Panc1 (cell line): ENCODE measurements around the gene MYO3B. TPM values are rescaled to one million over a fixed set of nuclear protein-coding genes. Genes with fewer than 3 reads are reported as not detected.

Experiments
- ATAC-seq: fragments of 200-7000 bp; cut with Tn5 transposase; 2 replicates; pipeline ENCODE4 v1.9.1; 2020; ENCODE audit warnings: mild to moderate bottlenecking, moderate library complexity
- BruUV-seq: library from RNA; stranded (reverse); fragments of 400-500 nt; replicated peaks from 2 replicates; lab custom pipeline; 2021; lab: Mats Ljungman, UMichigan
- CTCF ChIA-PET: fragments of 300-600 bp; sonication (Branson Sonifier 250); formaldehyde crosslinking; loops from one replicate; lab custom pipeline; 2022; ENCODE audit warnings: antibody characterized with exemption; lab: Charles Lee
- POLR2A ChIA-PET: fragments of 300-600 bp; sonication (Branson Sonifier 250); formaldehyde crosslinking; loops from one replicate; lab custom pipeline; 2022; ENCODE audit warnings: antibody characterized with exemption; lab: Charles Lee
- DNase-seq: peaks from one replicate; pipeline ENCODE4 v3.0.0-alpha.2; 2010; ENCODE audit warnings: low read depth, low spot score
- H3K27ac ChIP-seq: 2 replicates; pipeline ENCODE4 v1.5.1; 2011; ENCODE audit warnings: mild to moderate bottlenecking, low read length, inconsistent platforms
- H3K27me3 ChIP-seq: fragments of 200-500 bp; sonication (Bioruptor generic); 2 replicates; pipeline ENCODE4 v1.6.0; 2014; ENCODE audit warnings: low read length, inconsistent platforms; ENCODE audit not compliant: control insufficient read depth, insufficient read depth
- H3K36me3 ChIP-seq: fragments of 200-500 bp; sonication (Bioruptor generic); 2 replicates; pipeline ENCODE4 v1.5.1; 2014; ENCODE audit warnings: inconsistent platforms, mild to moderate bottlenecking, low read length, moderate library complexity; ENCODE audit not compliant: control insufficient read depth, insufficient read depth
- H3K4me1 ChIP-seq: 2 replicates; pipeline ENCODE4 v1.5.1; 2011; ENCODE audit warnings: inconsistent platforms, mild to moderate bottlenecking, low read length, moderate library complexity; ENCODE audit not compliant: control insufficient read depth, insufficient read depth
- H3K4me3 ChIP-seq, 2 experiments: 2 replicates each; pipeline ENCODE4 v1.5.1; 2011 to 2012; ENCODE audit warnings: low read depth in 2 of 2, low read length in 2 of 2, mild to moderate bottlenecking in 2 of 2, inconsistent platforms in 1 of 2, moderate library complexity in 1 of 2
- H3K9me3 ChIP-seq: fragments of 200-500 bp; sonication (Bioruptor generic); 2 replicates; pipeline ENCODE4 v1.5.1; 2014; ENCODE audit warnings: low read depth, mild to moderate bottlenecking, inconsistent platforms, low read length, moderate library complexity; ENCODE audit not compliant: control insufficient read depth, insufficient read depth
- POLR2AphosphoS5 ChIP-seq: IDR thresholded peaks from 2 replicates; pipeline ENCODE4 v1.6.1; 2012; ENCODE audit warnings: mild to moderate bottlenecking, low read depth, low read length, moderate library complexity
- REST ChIP-seq, 2 experiments: IDR thresholded peaks; 2 replicates each; pipeline ENCODE4 v1.6.1; 2011 to 2012; ENCODE audit warnings: low read depth in 2 of 2, control low read depth in 1 of 2, low read length in 1 of 2, mild to moderate bottlenecking in 1 of 2, moderate library complexity in 1 of 2; ENCODE audit not compliant: insufficient read depth in 1 of 2
- SIN3A ChIP-seq: IDR thresholded peaks from 2 replicates; pipeline ENCODE4 v1.6.1; 2012; ENCODE audit warnings: low read depth, mild to moderate bottlenecking, low read length, moderate library complexity, borderline replicate concordance; ENCODE audit not compliant: insufficient read depth
- TCF7L2 ChIP-seq: IDR thresholded peaks from 2 replicates; pipeline ENCODE4 v1.6.1; 2011; ENCODE audit warnings: mild to moderate bottlenecking, low read depth, low read length, inconsistent platforms
- in situ Hi-C: cut with HindIII; loops from 2 replicates; pipeline ENCODE4 v1.10.0; 2016; ENCODE audit warnings: low sequenced_read_pairs, low pct_unique_long_range_greater_than_20kb
- intact Hi-C: fragments of 100-400 bp; cut with micrococcal nuclease; formaldehyde crosslinking; loops from one replicate; pipeline ENCODE4 v1.10.0; 2022; ENCODE audit not compliant: unreplicated experiment
- total RNA-seq: library from RNA; stranded (reverse); gene quantifications from one replicate; pipeline ENCODE4 v1.2.1, GENCODE V29; 2021; ENCODE audit not compliant: unreplicated experiment
- TF ChIP-seq, protein P1 (sequence below): fragments of 450-650 bp; IDR thresholded peaks from 2 replicates; pipeline ENCODE4 v1.5.1; 2017; ENCODE audit warnings: mild to moderate bottlenecking

MYO3B gene
- total RNA-seq, 1 experiment from 2014 or later = 0.05 TPM

GRCh38 chr2:170409164-170409535 is 231.2 kb downstream of the MYO3B start:
- ChIA-PET POLR2A (no interaction called here), CTCF (interaction anchor here (0.6 to 0.9 kb wide), 2 partner anchors 401 to 411 kb away, joined by 3 to 7 read pairs; no protein-coding TSS in a partner anchor)
- peak; percentile 68; the same call in 1 of the 2 replicates for ATAC-seq
- H3K4me3 ChIP-seq = no peak overlapping the region
- intact Hi-C loops = loop anchor here (10.0 kb wide), 1 partner anchor 406 kb away; the partner anchor contains the start of gene GAD1
- H3K27me3 ChIP-seq = peaks cover 3% of the 10 kb centered on the region; the same call in 1 of the 2 replicates
- no peaks in the 10 kb centered on the region for H3K9me3 ChIP-seq
- in situ Hi-C loops = no loop called here
- DNase-seq = no peak
- no peaks in the 10 kb centered on the region for H3K36me3 ChIP-seq
- no peaks in the 10 kb centered on the region for H3K4me1 ChIP-seq
- BruUV-seq = no TSS peak
- TF ChIP-seq, protein P1, sequence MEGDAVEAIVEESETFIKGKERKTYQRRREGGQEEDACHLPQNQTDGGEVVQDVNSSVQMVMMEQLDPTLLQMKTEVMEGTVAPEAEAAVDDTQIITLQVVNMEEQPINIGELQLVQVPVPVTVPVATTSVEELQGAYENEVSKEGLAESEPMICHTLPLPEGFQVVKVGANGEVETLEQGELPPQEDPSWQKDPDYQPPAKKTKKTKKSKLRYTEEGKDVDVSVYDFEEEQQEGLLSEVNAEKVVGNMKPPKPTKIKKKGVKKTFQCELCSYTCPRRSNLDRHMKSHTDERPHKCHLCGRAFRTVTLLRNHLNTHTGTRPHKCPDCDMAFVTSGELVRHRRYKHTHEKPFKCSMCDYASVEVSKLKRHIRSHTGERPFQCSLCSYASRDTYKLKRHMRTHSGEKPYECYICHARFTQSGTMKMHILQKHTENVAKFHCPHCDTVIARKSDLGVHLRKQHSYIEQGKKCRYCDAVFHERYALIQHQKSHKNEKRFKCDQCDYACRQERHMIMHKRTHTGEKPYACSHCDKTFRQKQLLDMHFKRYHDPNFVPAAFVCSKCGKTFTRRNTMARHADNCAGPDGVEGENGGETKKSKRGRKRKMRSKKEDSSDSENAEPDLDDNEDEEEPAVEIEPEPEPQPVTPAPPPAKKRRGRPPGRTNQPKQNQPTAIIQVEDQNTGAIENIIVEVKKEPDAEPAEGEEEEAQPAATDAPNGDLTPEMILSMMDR = peak; percentile 93
- no peak for TF ChIP-seq SIN3A
- no peak overlapping the region for H3K27ac ChIP-seq

DNA sequence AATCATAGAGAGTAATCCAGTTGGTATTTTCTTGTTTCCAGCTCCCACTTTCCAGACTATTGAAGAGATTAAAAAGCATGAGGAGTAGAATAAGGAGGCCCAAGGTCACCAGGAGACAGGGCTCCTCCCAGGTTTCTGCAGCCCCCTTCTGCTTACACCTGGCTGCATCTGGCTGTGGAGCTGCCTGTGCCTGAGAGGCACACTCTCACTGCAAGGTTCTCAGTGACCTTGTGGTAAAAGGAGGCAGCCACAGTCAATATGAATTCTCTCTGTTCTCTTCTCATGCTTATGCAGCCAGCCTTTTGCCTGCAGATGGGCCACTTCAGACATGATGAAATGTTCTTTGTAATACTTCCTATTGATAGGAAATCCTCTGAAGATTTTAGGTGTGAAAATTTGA is 233.7 kb downstream of the MYO3B start:
- POLR2A ChIA-PET = no interaction called here
- no peak for DNase-seq
- CTCF ChIA-PET = no interaction called here
- H3K36me3 ChIP-seq = no peaks in the 10 kb centered on the region
- TF ChIP-seq TCF7L2 (no peak), POLR2AphosphoS5 (no peak), SIN3A (no peak), REST (IDR thresholded peaks at IDR 0.05; ENCODE audit: insufficient read depth in 1 of 2, low read depth in 2 of 2, low read length in 1 of 2) (no peak)
- TF ChIP-seq, protein P1 = no peak
- H3K27ac ChIP-seq = no peak overlapping the region
- peaks cover 3% of the 10 kb centered on the region; the same call in 1 of the 2 replicates for H3K27me3 ChIP-seq
- H3K4me3 ChIP-seq = no peak overlapping the region
- no peaks in the 10 kb centered on the region for H3K4me1 ChIP-seq
- in situ Hi-C loops (no loop called here), intact Hi-C loops (no loop called here)
- H3K9me3 ChIP-seq = no peaks in the 10 kb centered on the region
- no TSS peak for BruUV-seq
- no peak for ATAC-seq
